ENCODE measurements around the gene MAMDC2. TPM values are rescaled to one million over a fixed set of nuclear protein-coding genes. Genes with fewer than 3 reads are reported as not detected.
A peak's percentile ranks its signal among the peaks of the same experiment; 100 is the strongest.

MAMDC2 gene
- total RNA-seq, 1 experiment from 2014 or later: not detected

DNA sequence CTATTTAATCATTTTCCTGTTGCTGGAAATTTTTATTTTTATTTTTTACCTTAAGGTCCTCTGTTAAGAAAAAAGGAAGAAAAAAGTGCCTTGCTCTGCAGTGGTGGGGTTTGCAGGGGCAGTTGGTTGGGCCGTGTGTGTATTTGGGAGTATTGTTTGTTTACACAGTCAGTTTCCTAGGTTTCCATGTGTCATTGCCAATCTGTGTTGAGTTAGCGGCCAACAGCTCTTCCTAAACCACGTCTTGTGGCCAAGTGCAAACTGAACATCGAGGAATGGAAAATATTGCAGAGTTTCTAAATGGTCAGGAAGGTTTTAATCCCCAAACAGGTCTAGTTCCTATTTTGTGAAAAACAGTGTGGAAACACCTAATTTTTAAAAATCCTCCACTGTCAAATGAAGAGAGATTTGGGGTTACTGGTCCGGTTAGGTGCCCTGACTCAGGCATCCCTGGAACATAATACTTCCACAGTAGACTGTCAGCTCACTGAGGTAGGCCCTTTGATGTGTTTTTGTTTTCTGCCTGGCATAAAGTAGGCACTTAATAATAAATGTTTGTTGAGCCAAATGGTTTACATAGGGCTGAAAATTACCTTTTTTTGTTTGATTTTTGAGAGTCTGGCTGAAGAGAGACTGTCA, 37.0 kb downstream of the MAMDC2 start:
- no peak overlapping the region for H3K4me3 ChIP-seq
- no peaks in the 10 kb centered on the region for H3K9me3 ChIP-seq
- H3K36me3 ChIP-seq: no peaks in the 10 kb centered on the region
- peak; percentile 31 for DNase-seq
- H3K27me3 ChIP-seq: no peaks in the 10 kb centered on the region

GRCh38 chr9:70081120-70081495, 37.5 kb downstream of the MAMDC2 start:
- H3K27me3 ChIP-seq: no peaks in the 10 kb centered on the region
- DNase-seq: peak; percentile 36
- no peaks in the 10 kb centered on the region for H3K9me3 ChIP-seq
- H3K36me3 ChIP-seq: no peaks in the 10 kb centered on the region
- H3K4me3 ChIP-seq: no peak overlapping the region

DNA sequence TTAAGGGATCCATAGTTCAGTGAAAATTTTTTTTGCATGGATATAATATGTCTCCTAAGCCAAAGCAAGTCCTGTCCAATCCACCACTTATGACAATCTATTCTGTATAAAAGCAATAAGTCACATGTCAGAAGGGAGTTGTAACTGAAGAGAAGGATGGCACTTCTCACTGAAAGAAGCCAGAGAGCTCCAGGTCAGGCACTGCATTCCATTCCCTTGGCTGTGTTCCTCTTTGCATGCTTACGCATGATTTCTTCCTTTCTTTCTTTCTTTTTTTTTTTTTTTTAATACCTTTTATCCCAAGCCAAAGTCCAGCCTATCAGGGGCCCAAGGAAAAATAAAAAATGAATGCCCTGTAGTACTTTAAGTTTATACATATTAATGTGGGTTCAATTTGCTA, 39.8 kb downstream of the MAMDC2 start:
- Histone ChIP-seq H3K4me3 (no peak overlapping the region), H3K27me3 (no peaks in the 10 kb centered on the region), H3K9me3 (no peaks in the 10 kb centered on the region), H3K36me3 (no peaks in the 10 kb centered on the region)
- DNase-seq: no peak

GRCh38 chr9:70085241-70085640, 41.6 kb downstream of the MAMDC2 start:
- no peak for DNase-seq
- Histone ChIP-seq H3K9me3 (no peaks in the 10 kb centered on the region), H3K36me3 (no peaks in the 10 kb centered on the region), H3K4me3 (no peak overlapping the region), H3K27me3 (no peaks in the 10 kb centered on the region)

DNA sequence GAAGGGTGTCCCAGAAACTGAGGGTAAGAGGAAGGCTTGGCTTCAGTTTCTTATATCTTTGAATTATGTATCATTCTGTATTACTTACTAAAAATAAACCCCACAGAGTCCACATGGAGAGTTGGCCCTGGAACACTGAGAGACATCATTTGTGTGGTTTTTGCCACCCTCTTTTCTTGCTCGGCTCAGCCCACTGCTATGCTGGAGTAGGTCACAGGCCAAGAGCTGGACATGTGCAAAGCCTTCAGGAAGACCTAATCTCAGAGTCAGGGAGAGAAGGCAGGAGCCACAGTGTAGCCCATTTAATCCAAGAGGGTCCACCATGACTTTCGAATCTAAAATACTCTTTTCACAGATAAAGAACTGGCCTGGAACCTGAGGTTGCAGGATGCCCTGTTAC, 47.5 kb downstream of the MAMDC2 start:
- Histone ChIP-seq H3K36me3 (no peaks in the 10 kb centered on the region), H3K9me3 (no peaks in the 10 kb centered on the region), H3K27me3 (no peaks in the 10 kb centered on the region), H3K4me3 (no peak overlapping the region)
- DNase-seq: no peak

GRCh38 chr9:70091572-70091971, 47.9 kb downstream of the MAMDC2 start:
- DNase-seq: no peak
- H3K9me3 ChIP-seq: no peaks in the 10 kb centered on the region

DNA sequence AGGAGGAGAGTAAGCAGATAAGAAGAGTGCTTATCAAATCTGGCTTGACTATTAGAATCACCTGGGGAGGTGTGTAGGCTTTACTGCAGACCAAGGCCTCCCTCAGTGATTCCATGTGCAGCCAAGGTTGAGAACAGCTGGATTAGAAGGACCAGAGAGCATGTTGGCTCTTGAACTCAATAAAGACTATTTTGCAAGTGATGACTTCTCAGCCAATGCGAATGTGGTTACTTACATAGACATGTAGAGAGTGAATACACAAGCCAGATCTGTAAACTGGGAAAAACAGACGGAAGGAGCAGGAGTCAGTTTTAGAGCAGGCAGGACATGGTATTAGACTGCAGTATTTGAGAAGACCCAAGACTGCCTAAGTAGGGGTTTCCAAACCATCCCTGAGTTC, 48.5 kb downstream of the MAMDC2 start:
- H3K27me3 ChIP-seq: no peaks in the 10 kb centered on the region
- DNase-seq: no peak
- H3K9me3 ChIP-seq: no peaks in the 10 kb centered on the region
- H3K4me3 ChIP-seq: no peak overlapping the region
- no peaks in the 10 kb centered on the region for H3K36me3 ChIP-seq

More at GRCh38 chr9:70091572-70091971, 47.9 kb downstream of the MAMDC2 start:
- Histone ChIP-seq H3K27me3 (no peaks in the 10 kb centered on the region), H3K36me3 (no peaks in the 10 kb centered on the region), H3K4me3 (no peak overlapping the region)

- DNase-seq: no peak
- no peaks in the 10 kb centered on the region for H3K27me3 ChIP-seq
Measured at GRCh38 chr9:70093095-70093494, 49.4 kb downstream of the MAMDC2 start.

GRCh38 chr9:70093944-70094343, 50.3 kb downstream of the MAMDC2 start:
- Histone ChIP-seq H3K27me3 (no peaks in the 10 kb centered on the region), H3K9me3 (no peaks in the 10 kb centered on the region), H3K36me3 (no peaks in the 10 kb centered on the region), H3K4me3 (no peak overlapping the region)
- DNase-seq: no peak

More at GRCh38 chr9:70093095-70093494, 49.4 kb downstream of the MAMDC2 start:
- no peak overlapping the region for H3K4me3 ChIP-seq
- H3K36me3 ChIP-seq: no peaks in the 10 kb centered on the region
- H3K9me3 ChIP-seq: no peaks in the 10 kb centered on the region

DNA sequence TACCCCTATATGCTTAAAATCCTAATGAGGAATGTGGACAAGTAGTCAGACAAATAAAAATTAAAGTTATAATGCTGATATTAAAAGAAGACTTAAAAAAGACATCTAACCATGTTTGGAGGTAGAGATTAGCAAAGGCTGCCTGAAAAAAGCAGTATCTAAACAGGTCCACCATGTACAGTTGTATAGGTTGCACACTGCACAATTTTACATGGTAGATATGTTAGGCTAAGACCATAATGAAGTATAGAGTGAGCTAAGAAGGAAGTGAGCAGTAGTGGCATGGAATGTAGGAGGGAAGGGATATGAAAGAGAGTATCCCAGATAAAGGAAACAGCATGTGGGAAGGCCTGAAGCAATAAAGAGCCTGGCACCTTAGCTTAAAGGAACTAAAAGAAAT, 51.1 kb downstream of the MAMDC2 start:
- Histone ChIP-seq H3K27me3 (no peaks in the 10 kb centered on the region), H3K4me3 (no peak overlapping the region)
- no peak for DNase-seq

DNA sequence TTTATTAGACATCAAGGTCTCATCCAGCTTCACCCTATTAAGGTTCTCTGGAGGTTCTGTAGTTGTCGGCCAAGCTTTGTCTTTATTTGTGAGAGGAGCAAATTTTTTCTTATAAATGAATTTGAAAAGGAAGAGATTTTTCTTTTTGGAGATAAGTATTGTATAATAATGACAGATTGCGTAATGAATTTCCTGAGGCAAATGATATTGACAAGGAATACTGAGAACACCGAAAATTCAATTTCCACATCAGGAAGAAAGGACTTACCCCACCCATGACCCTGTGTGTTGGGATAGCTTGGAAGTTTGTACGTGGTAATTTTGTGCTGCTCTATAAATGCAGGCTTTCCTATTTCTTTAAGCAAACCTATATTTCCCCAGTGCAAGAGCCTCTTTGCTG, 53.5 kb downstream of the MAMDC2 start:
- Histone ChIP-seq H3K9me3 (no peaks in the 10 kb centered on the region), H3K27me3 (no peaks in the 10 kb centered on the region), H3K4me3 (no peak overlapping the region), H3K36me3 (no peaks in the 10 kb centered on the region)
- no peak for DNase-seq

More for the DNA sequence above, 51.1 kb downstream of the MAMDC2 start:
- H3K36me3 ChIP-seq: no peaks in the 10 kb centered on the region
- no peaks in the 10 kb centered on the region for H3K9me3 ChIP-seq

DNA sequence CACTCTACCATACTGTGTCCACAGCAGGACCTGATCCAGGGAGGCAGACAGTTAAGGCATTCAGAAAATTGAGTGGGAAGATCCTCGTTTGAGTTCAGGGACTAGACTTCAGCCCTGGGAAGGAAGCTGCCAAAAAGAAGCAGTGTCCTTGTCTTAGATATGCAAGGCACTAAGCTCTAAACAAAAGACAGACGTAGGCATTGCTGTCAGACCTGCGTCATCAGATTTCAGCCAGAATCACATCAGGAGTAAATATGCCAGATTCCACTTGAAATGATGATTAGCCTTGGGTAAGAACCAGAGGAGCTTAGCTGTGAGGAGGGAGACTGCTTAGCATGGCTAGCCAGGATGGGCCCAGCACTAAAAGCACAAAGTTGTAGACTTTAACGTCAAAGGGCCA, 56.7 kb downstream of the MAMDC2 start:
- Histone ChIP-seq H3K36me3 (no peaks in the 10 kb centered on the region), H3K4me3 (no peak overlapping the region), H3K27me3 (no peaks in the 10 kb centered on the region), H3K9me3 (no peaks in the 10 kb centered on the region)
- no peak for DNase-seq

DNA sequence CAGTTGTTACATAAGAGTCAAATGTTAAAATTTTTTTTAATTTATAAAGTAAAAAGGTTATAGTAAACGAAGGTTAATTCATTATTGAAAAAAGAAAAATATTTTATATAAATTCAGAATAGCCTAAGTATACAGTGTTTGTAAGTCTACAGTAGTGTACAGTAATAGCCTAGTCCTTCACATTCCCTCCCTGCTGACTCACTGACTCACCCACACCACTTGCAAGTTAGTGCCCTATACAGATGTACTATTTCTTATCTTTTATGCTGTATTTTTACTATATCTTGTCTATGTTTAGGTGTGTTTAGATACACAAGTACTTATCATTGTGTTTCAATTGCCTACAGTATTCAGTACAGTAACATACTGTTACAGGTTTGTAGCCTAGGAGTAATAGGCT, 57.6 kb downstream of the MAMDC2 start:
- Histone ChIP-seq H3K4me3 (no peak overlapping the region), H3K36me3 (no peaks in the 10 kb centered on the region), H3K9me3 (no peaks in the 10 kb centered on the region), H3K27me3 (no peaks in the 10 kb centered on the region)
- DNase-seq: no peak

DNA sequence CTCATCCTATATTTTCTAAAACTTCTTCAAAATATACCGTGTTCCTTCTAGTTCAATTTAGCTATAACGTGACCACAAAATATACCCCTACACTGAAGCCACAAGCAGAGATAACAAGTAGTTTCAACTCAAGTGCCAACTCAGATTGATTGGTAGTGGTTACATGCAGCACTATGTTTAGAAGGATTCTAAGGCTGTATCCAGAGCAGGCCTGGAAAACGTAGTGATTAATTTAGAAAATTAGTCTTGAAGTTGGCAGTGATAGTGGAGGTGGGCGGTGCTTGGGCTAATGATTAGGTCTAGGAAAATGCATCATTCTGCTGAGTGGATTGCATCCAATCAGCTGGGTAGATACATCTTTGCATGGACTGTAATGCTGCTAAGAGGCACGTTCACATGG, 61.5 kb downstream of the MAMDC2 start:
- H3K4me3 ChIP-seq: no peak overlapping the region
- no peaks in the 10 kb centered on the region for H3K27me3 ChIP-seq
- DNase-seq: no peak
- H3K36me3 ChIP-seq: no peaks in the 10 kb centered on the region
- no peaks in the 10 kb centered on the region for H3K9me3 ChIP-seq

- Histone ChIP-seq H3K4me3 (no peak overlapping the region), H3K9me3 (no peaks in the 10 kb centered on the region), H3K36me3 (no peaks in the 10 kb centered on the region), H3K27me3 (no peaks in the 10 kb centered on the region)
- DNase-seq: no peak
Measured at GRCh38 chr9:70106571-70106970, 62.9 kb downstream of the MAMDC2 start.

GRCh38 chr9:70107558-70107957, 63.9 kb downstream of the MAMDC2 start:
- Histone ChIP-seq H3K4me3 (no peak overlapping the region), H3K27me3 (no peaks in the 10 kb centered on the region), H3K36me3 (no peaks in the 10 kb centered on the region), H3K9me3 (no peaks in the 10 kb centered on the region)
- DNase-seq: no peak

DNA sequence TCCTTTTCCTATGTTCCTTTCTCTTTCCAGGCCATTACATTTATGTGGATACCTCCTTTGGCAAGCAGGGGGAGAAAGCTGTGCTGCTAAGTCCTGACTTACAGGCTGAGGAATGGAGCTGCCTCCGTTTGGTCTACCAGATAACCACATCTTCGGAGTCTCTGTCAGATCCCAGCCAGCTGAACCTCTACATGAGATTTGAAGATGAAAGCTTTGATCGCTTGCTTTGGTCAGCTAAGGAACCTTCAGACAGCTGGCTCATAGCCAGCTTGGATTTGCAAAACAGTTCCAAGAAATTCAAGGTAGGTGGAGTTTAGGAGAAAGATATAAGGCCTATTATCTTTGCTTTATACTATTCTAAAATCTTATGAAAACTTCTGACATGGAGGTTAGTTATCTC, 64.5 kb downstream of the MAMDC2 start:
- Histone ChIP-seq H3K27me3 (no peaks in the 10 kb centered on the region), H3K4me3 (no peak overlapping the region), H3K9me3 (no peaks in the 10 kb centered on the region), H3K36me3 (no peaks in the 10 kb centered on the region)
- no peak for DNase-seq

DNA sequence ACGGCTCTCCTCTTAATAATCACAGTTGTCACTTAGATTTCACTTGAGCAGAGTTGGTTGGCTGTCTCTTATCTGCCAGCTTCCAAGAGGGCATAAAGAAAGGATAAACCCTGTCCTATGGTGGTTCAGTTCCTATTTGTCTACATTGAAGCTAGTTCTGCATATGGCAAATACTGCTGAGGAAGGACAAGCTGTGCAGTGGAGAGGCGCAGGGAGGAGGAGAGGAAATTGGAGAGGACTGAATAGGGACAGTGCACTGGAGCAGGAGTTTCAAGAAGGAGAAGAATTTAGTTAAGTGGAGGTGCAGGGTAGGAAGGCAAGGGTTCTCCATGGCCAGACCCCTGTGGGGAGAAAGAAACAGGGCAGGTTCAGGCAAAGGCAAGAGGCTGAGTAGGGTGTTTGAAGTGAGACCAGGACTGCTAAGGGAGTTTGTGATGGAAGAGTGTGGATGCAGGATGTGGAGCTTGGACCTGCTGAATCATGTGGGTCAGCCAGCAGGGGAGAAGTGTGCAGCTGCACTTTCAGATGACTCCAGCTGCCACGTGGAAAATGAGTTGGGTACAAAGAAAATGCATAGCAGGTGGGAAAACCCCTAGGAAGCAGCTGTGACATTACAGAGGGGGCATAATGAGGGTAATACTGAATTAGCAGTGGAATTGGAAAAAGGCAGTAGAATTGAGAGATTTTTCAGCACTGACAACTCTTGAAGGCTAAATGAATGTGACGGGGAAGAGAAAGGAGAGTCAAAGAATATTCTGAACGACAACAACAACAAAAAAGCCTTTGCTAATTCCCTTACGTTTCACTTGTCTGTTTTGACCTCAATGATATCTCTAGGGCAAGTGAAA, 66.8 kb downstream of the MAMDC2 start:
- DNase-seq: no peak
- Histone ChIP-seq H3K36me3 (no peaks in the 10 kb centered on the region), H3K9me3 (no peaks in the 10 kb centered on the region), H3K27me3 (no peaks in the 10 kb centered on the region), H3K4me3 (no peak overlapping the region)
